Neuronal stem cell (in vitro differentiated cells): ENCODE data around the gene EEPD1.

Experiments
- DNase-seq: peaks from one replicate; pipeline ENCODE4 v3.0.0-alpha.2; 2013; ENCODE audit warnings: low spot score
- H2AFZ ChIP-seq: one replicate; pipeline ENCODE4 v1.6.1; 2013; ENCODE audit warnings: mild to moderate bottlenecking, low read length, inconsistent platforms
- H2AK5ac ChIP-seq: 2 replicates; pipeline ENCODE4 v1.6.1; 2013; ENCODE audit warnings: low read depth, mild to moderate bottlenecking, inconsistent platforms, low read length, moderate library complexity, mixed read lengths
- H2BK120ac ChIP-seq: 2 replicates; pipeline ENCODE4 v1.6.1; 2013; ENCODE audit warnings: low read depth, mild to moderate bottlenecking, inconsistent platforms, low read length, moderate library complexity, mixed read lengths
- H2BK12ac ChIP-seq: one replicate; pipeline ENCODE4 v1.6.1; 2013; ENCODE audit warnings: low read length, inconsistent platforms
- H2BK15ac ChIP-seq: 2 replicates; pipeline ENCODE4 v1.6.1; 2013; ENCODE audit warnings: mild to moderate bottlenecking, low read length, inconsistent platforms, mixed read lengths
- H2BK5ac ChIP-seq: one replicate; pipeline ENCODE4 v1.6.1; 2013; ENCODE audit warnings: inconsistent platforms, mild to moderate bottlenecking, low read length, moderate library complexity
- H3K14ac ChIP-seq: one replicate; pipeline ENCODE4 v1.6.1; 2013; ENCODE audit warnings: low read length, inconsistent platforms
- H3K18ac ChIP-seq: 2 replicates; pipeline ENCODE4 v1.6.1; 2013; ENCODE audit warnings: low read length, inconsistent platforms
- H3K23ac ChIP-seq: 2 replicates; pipeline ENCODE4 v1.6.1; 2013; ENCODE audit warnings: low read depth, mild to moderate bottlenecking, mixed read lengths, low read length, inconsistent platforms; ENCODE audit not compliant: poor library complexity
- H3K27ac ChIP-seq: replicated peaks from 3 replicates; pipeline ENCODE4 v1.5.1; 2013; ENCODE audit warnings: low read length, inconsistent platforms
- H3K27me3 ChIP-seq, 3 experiments: 2 replicates each; pipeline ENCODE4 v1.6.1; 2013; ENCODE audit warnings: low read length in 3 of 3, mild to moderate bottlenecking in 2 of 3, inconsistent platforms in 1 of 3, low read depth in 1 of 3, mixed read lengths in 1 of 3, moderate library complexity in 1 of 3; ENCODE audit not compliant: control insufficient read depth in 3 of 3, insufficient read depth in 3 of 3
- H3K36me3 ChIP-seq, 2 donors: replicated peaks in 1 of 2; 2 replicates each; pipeline ENCODE4 v1.6.1; 2013; ENCODE audit warnings: low read length in 2 of 2; ENCODE audit not compliant: control insufficient read depth in 2 of 2, insufficient read depth in 2 of 2
- H3K4ac ChIP-seq: 2 replicates; pipeline ENCODE4 v1.6.1; 2013; ENCODE audit warnings: inconsistent platforms, mild to moderate bottlenecking, low read length, moderate library complexity
- H3K4me1 ChIP-seq, 2 donors: 1 replicate in 1 of 2; 2 replicates in 1 of 2; pipeline ENCODE4 v1.6.1; 2013; ENCODE audit warnings: low read length in 2 of 2, low read depth in 1 of 2; ENCODE audit not compliant: control insufficient read depth in 2 of 2, insufficient read depth in 1 of 2
- H3K4me2 ChIP-seq: one replicate; pipeline ENCODE4 v1.6.1; 2013; ENCODE audit warnings: mild to moderate bottlenecking, low read length, inconsistent platforms; ENCODE audit not compliant: insufficient read depth, poor library complexity, severe bottlenecking
- H3K4me3 ChIP-seq, 2 donors: 2 replicates each; pipeline ENCODE4 v1.5.1; 2013; ENCODE audit warnings: low read length in 2 of 2, mild to moderate bottlenecking in 2 of 2, inconsistent platforms in 1 of 2, moderate library complexity in 1 of 2
- H3K79me1 ChIP-seq: one replicate; pipeline ENCODE4 v1.6.1; 2013; ENCODE audit warnings: low read depth, mild to moderate bottlenecking, inconsistent platforms, low read length, moderate library complexity
- H3K9ac ChIP-seq: one replicate; pipeline ENCODE4 v1.6.1; 2013; ENCODE audit warnings: mild to moderate bottlenecking, low read depth, low read length, inconsistent platforms; ENCODE audit not compliant: poor library complexity
- H3K9me3 ChIP-seq, 2 donors: replicated peaks in 1 of 2; 2 replicates each; pipeline versions ENCODE3 to v1.6.1; 2013; ENCODE audit warnings: low read length in 2 of 2, mild to moderate bottlenecking in 2 of 2, inconsistent platforms in 1 of 2, low read depth in 1 of 2, mixed read lengths in 1 of 2, moderate library complexity in 1 of 2; ENCODE audit not compliant: control insufficient read depth in 2 of 2, insufficient read depth in 1 of 2
- H4K8ac ChIP-seq: one replicate; pipeline ENCODE4 v1.6.1; 2013; ENCODE audit warnings: low read depth, mild to moderate bottlenecking, inconsistent platforms, low read length, moderate library complexity
- H4K91ac ChIP-seq: one replicate; pipeline ENCODE4 v1.6.1; 2013; ENCODE audit warnings: low read length, low read depth, mild to moderate bottlenecking, inconsistent platforms; ENCODE audit not compliant: poor library complexity
- WGBS, 2 donors: extraction: QIAGEN DNeasy Blood & Tissue Kit; methylation state at CpG; one replicate each; pipeline ENCODE4 v1.1.7; 2013; ENCODE audit warnings: missing lambda C conversion rate in 2 of 2, mixed read lengths in 1 of 2; ENCODE audit not compliant: insufficient read length in 2 of 2, insufficient replicate concordance in 1 of 2; ENCODE audit errors: extremely low coverage in 2 of 2; 5-methylcytosine and 5-hydroxymethylcytosine counted together

EEPD1 gene

DNA sequence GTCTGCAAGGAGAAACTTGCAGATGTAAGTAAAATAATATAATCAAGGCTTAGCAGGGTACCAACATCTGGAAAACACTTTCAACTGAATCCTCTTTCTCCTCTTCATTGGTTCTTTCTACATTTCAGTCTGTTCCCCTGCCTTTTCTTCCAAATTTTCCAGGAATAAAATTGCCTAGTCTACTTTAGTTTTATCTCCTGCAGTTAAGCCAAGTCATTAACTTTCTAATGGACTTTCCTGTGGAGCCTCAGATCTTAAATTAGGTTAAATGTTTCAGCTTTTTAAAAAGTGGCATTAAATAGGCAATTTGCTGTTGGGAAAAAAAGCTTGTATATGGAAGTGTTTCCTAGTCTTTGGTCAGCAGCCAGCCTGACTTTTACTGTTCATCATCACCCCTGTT, 70.8 kb downstream of the EEPD1 start:
- H3K4ac ChIP-seq, result no peak overlapping the region
- H4K8ac ChIP-seq, result no peak overlapping the region
- H2AK5ac ChIP-seq, result no peak overlapping the region
- no peak overlapping the region for H4K91ac ChIP-seq
- no peaks in the 10 kb centered on the region for H3K79me1 ChIP-seq
- H3K23ac ChIP-seq, result no peak overlapping the region
- H2AFZ ChIP-seq, result no peak overlapping the region
- DNase-seq, result no peak
- H2BK12ac ChIP-seq, result no peak overlapping the region
- H3K36me3 ChIP-seq, result no peaks in the 10 kb centered on the region
- no peaks in the 10 kb centered on the region for H3K27me3 ChIP-seq
- no peak overlapping the region for H3K18ac ChIP-seq
- no peak overlapping the region for H2BK15ac ChIP-seq
- H3K14ac ChIP-seq, result no peak overlapping the region
- no peaks in the 10 kb centered on the region for H3K4me1 ChIP-seq
- H3K4me3 ChIP-seq, result no peak overlapping the region
- no peak overlapping the region for H2BK5ac ChIP-seq
- H3K4me2 ChIP-seq, result no peak overlapping the region
- no peak overlapping the region for H3K9ac ChIP-seq
- no peaks in the 10 kb centered on the region for H3K9me3 ChIP-seq
- H2BK120ac ChIP-seq, result no peak overlapping the region
- no peak overlapping the region for H3K27ac ChIP-seq

DNA sequence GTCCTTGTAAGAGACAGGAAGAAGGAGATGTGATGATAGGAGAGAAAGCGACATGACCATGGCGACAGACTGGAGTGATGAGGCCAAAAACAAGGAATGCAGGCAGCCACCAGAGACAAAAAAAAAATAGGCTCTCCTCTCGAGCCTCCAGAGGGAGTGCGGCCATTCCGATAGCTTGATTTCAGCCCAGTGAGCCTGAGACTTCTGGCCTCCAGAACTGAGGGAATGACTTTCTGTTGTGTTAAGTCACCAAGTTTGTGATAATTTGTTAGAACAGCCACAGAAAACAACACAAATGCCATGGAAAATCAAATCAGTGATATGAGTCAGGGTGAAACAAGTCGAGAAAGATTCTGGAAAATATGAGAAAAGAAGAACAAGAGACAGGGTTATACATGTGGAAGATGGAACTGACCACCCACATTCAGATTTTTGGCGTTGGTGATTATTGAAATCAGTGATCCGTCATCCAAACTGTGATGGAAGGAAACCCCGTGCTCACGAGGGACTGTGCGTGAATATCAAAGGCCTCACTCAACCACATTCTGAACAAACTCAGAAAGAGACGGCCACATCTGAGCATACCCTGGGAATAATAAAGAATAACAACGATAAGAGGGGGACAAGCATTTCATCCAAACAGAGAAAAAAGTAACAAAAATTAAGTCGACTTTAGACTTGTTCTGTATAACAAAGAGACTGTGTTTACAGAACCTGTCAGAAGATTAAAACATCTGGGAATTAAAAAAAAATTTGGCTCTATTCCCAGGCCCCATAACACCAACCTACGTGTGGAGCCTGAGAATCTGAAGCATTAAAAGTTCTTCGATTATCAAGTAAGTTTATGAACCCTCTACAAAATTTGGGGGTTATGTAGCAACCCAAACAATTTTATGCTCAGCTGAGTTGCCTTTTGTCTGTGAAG, 72.1 kb downstream of the EEPD1 start:
- H3K9me3 ChIP-seq, result no peaks in the 10 kb centered on the region
- H3K14ac ChIP-seq, result no peak overlapping the region
- H4K91ac ChIP-seq, result no peak overlapping the region
- H3K4ac ChIP-seq, result no peak overlapping the region
- H3K4me3 ChIP-seq, result no peak overlapping the region
- no peak overlapping the region for H3K23ac ChIP-seq
- H2BK120ac ChIP-seq, result no peak overlapping the region
- no CpG with 5 or more reads among the region's 16 CpGs for WGBS, 2 donors
- H2BK12ac ChIP-seq, result no peak overlapping the region
- H4K8ac ChIP-seq, result no peak overlapping the region
- H3K4me2 ChIP-seq, result no peak overlapping the region
- DNase-seq, result no peak
- no peaks in the 10 kb centered on the region for H3K36me3 ChIP-seq
- H3K9ac ChIP-seq, result no peak overlapping the region
- no peak overlapping the region for H2AFZ ChIP-seq
- no peak overlapping the region for H3K18ac ChIP-seq
- no peak overlapping the region for H2AK5ac ChIP-seq
- H3K79me1 ChIP-seq, result no peaks in the 10 kb centered on the region
- H3K4me1 ChIP-seq, result no peaks in the 10 kb centered on the region
- no peaks in the 10 kb centered on the region for H3K27me3 ChIP-seq
- no peak overlapping the region for H2BK5ac ChIP-seq
- no peak overlapping the region for H3K27ac ChIP-seq
- H2BK15ac ChIP-seq, result no peak overlapping the region

DNA sequence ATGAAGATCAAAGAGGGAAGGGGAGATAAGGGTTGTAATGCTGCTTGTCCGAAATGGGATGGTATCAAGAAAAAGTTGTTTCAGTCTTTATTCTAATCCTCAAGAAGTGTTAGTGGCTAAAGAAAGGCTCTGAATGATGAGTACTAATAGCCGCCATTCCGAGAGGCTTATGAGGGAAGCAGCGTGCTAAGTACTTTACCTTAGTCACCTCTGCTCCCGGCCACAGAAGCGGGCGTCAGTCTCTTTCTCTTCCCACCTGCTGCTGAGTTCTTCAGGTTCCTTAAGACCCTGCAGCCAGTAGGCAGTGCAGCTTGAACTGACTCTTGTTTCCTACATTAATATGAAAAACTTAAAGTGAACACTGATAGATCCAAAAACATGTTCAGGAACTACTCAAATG, 73.1 kb downstream of the EEPD1 start:
- Histone ChIP-seq H4K91ac (no peak overlapping the region), H3K27ac (no peak overlapping the region), H2BK15ac (no peak overlapping the region), H2BK120ac (no peak overlapping the region), H3K23ac (no peak overlapping the region), H2BK5ac (no peak overlapping the region), H3K4me1 (no peaks in the 10 kb centered on the region), H3K9ac (no peak overlapping the region), H3K36me3 (no peaks in the 10 kb centered on the region), H3K79me1 (no peaks in the 10 kb centered on the region), H2AFZ (no peak overlapping the region), H3K18ac (no peak overlapping the region), H2AK5ac (no peak overlapping the region), H3K14ac (no peak overlapping the region), H2BK12ac (no peak overlapping the region), H3K4me2 (no peak overlapping the region), H3K4ac (no peak overlapping the region), H4K8ac (no peak overlapping the region), H3K27me3 (no peaks in the 10 kb centered on the region), H3K4me3 (no peak overlapping the region), H3K9me3 (no peaks in the 10 kb centered on the region)
- DNase-seq, result no peak
- WGBS, 2 donors, result no CpG with 5 or more reads among the region's 7 CpGs

DNA sequence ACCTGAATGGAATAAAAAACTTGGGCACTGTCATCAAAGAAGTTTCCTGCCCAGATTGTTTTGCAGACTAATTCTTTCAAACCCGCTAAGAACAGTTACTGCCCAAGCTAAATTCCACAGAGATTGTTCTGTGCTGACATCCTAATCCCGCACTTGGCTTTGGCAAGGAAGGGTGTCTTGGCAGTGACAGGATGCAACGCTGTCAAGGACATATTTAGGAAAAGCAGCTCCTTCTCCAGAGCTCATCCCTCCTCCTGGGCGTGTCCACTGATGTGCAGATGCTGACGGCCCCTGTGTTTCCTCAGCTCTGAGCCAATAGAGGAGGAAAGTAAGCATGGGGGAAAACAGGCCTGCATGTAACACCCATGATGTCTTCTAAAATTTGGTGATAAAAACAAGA, 74.2 kb downstream of the EEPD1 start:
- Histone ChIP-seq H3K18ac (no peak overlapping the region), H3K4me3 (no peak overlapping the region), H2BK15ac (no peak overlapping the region), H3K9me3 (no peaks in the 10 kb centered on the region), H3K27me3 (no peaks in the 10 kb centered on the region), H3K9ac (no peak overlapping the region), H3K36me3 (no peaks in the 10 kb centered on the region), H3K4me2 (no peak overlapping the region), H2AK5ac (no peak overlapping the region), H4K8ac (no peak overlapping the region), H2BK120ac (no peak overlapping the region), H3K4ac (no peak overlapping the region), H3K14ac (no peak overlapping the region), H2BK5ac (no peak overlapping the region), H3K23ac (no peak overlapping the region), H4K91ac (no peak overlapping the region), H2AFZ (no peak overlapping the region), H2BK12ac (no peak overlapping the region), H3K27ac (no peak overlapping the region), H3K4me1 (no peaks in the 10 kb centered on the region), H3K79me1 (no peaks in the 10 kb centered on the region)
- no peak for DNase-seq
- WGBS, 2 donors, result no CpG with 5 or more reads among the region's 5 CpGs
